Breast epithelium (tissue), 3 donors: ENCODE data around the gene COL4A2.

ENCODE experiments used
- CTCF ChIP-seq, 3 donors: fragments of 450-650 bp; IDR thresholded peaks; one replicate each; pipeline ENCODE4 v1.5.1; 2016 to 2017; ENCODE audit warnings: antibody characterized with exemption in 3 of 3, mild to moderate bottlenecking in 3 of 3, moderate library complexity in 3 of 3
- POLR2A ChIP-seq: fragments of 450-650 bp; IDR thresholded peaks from one replicate; pipeline ENCODE4 v1.6.1; 2016; ENCODE audit warnings: antibody characterized with exemption, mild to moderate bottlenecking, moderate library complexity
- POLR2AphosphoS5 ChIP-seq, 3 donors: sonication (generic); formaldehyde crosslinking; IDR thresholded peaks; one replicate each; pipeline ENCODE4 v1.6.1; 2017; ENCODE audit warnings: antibody characterized with exemption in 3 of 3

GRCh38 chr13:110350509-110350908 lies 43.4 kb downstream of the COL4A2 start:
- TF ChIP-seq CTCF (IDR thresholded peaks at IDR 0.05) (no peak), POLR2AphosphoS5 (IDR thresholded peaks at IDR 0.05) (no peak), POLR2A (no peak)
